GM13976 (cell line): Measurements from ENCODE around the gene POGK.
"Not testable (repeated sequence)": the region's sequence is repeated elsewhere in the genome, so short reads cannot be mapped to it uniquely, and the experiment has no call there.

Experiments used
- DNase-seq: peaks from one replicate; pipeline ENCODE4 v3.0.0; 2012; ENCODE audit warnings: low spot score
- CTCF ChIP-seq: IDR thresholded peaks from 2 replicates; pipeline ENCODE4 v1.5.1; 2012; ENCODE audit warnings: borderline replicate concordance, mild to moderate bottlenecking; ENCODE audit not compliant: insufficient read depth; ENCODE audit errors: extremely low read depth, missing control alignments, control extremely low read depth
- in situ Hi-C: fragments of 300-500 bp; cut with MboI; formaldehyde crosslinking; loops from one replicate; pipeline ENCODE4 v1.12.0; 2022; ENCODE audit warnings: low sequenced_read_pairs, mixed read lengths, inconsistent platforms; ENCODE audit not compliant: unreplicated experiment

The POGK gene

DNA sequence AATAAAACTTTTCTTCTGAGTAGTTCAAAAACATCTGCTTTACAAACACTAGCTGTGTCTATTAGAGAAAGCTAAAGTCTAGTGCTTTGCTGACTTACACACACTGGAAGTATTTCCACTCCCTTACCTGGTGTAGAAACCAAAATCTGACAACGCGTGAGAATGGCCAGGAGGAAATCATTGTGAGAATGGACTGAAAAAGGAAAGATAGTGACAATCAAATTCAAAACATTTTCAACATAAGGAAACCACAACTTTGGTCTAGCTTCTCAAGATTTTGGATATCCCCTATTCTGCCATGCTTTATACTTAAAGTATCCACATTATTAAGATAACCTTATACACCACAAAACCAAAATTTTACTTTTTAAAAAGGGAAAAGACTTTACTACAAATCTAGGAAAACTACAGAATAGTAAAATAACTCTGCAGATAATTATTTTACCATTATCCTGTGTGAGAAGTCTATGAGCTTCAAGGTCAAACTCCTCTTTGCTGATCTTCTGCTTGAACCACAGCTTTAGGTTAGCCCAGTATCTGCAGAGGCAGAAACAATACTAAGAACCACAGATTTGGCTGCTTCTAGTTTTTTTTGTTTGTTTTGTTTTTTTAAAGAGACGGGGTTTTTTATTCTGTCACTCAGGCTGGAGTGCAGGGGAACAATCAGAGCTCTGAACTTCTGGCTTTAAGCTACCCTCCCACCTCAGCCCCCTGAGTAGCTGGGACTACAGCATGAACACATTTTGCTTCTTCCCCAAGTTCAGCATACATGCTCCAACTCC, 30.2 kb downstream of the POGK start:
- no peak for TF ChIP-seq CTCF
- DNase-seq: no peak
- in situ Hi-C loops: no loop called here

GRCh38 chr1:166870584-166870983, 31.3 kb downstream of the POGK start:
- in situ Hi-C loops: no loop called here
- no peak for DNase-seq
- TF ChIP-seq CTCF: no peak

- no peak for TF ChIP-seq CTCF
- in situ Hi-C loops: no loop called here
- DNase-seq: no peak
These were observed 35.2 kb downstream of the POGK start for GRCh38 chr1:166874464-166874863.

- TF ChIP-seq CTCF: no peak
- in situ Hi-C loops: no loop called here
- no peak for DNase-seq
These were observed 36.0 kb downstream of the POGK start for GRCh38 chr1:166875302-166875733.

DNA sequence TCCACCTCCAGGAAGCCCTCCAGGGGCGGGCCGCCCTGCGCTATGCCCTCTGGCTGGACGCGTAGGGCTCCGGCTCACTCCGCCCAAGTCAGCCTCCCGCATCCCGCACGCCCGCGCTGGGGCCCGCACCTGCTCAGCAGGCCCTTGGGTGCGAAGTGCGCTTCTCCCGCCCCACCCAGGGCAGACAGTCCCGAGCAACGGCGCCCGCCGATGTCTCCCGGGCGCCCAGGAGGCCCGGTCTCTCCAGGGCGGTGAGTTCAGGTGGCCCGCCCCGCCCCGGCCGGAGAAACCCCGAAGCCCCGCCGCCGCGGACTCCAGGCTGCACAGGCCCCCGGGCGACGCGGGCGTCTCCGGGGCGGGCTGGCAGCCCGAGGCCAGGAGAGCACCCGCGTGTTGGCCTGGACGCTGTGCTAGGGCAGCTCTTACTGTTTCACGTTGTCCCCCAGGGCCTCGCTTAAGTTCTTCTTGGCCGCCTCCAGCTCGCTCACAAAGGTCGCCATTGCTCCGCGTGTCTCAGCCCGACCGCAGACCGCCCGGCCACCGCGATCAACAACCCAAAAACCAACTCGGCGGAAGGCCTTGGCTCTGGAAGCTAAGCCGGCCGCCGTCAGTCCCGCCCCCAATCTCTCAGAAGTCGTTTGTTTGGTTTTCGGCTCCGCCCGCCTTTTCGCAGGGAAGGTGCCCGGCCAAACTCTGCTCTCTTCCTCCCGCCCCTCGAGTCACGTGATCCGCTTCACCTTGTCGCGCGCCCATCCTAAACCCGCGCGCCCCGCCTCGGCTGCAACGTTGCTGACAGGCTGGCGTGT, 36.7 kb downstream of the POGK start, which contains the start of gene TADA1:
Gene TADA1 (minus strand): TSS at position 531 of the 806 bp plus-strand sequence. CDS start 31 bp downstream, at position 500.
- in situ Hi-C loops: no loop called here
- peak; percentile 34 for TF ChIP-seq CTCF
- peak; percentile 96 for DNase-seq

GRCh38 chr1:166876540-166876838, 37.2 kb downstream of the POGK start:
- no peak for TF ChIP-seq CTCF
- DNase-seq: no peak
- in situ Hi-C loops: no loop called here

- DNase-seq, in situ Hi-C loops: not testable (repeated sequence)
These were observed 39.1 kb downstream of the POGK start for GRCh38 chr1:166878173-166878917.
